HUES48 (cell line): Measurements from ENCODE around the gene SPAG6.

Source experiments
- H3K27ac ChIP-seq: one replicate; pipeline ENCODE4 v1.7.0; 2013; ENCODE audit warnings: low read depth, low read length, inconsistent platforms
- H3K27me3 ChIP-seq: 2 replicates; pipeline ENCODE4 v1.6.1; 2013; ENCODE audit warnings: mild to moderate bottlenecking, low read length; ENCODE audit not compliant: control insufficient read depth, insufficient read depth
- H3K36me3 ChIP-seq: 2 replicates; pipeline ENCODE4 v1.6.1; 2013; ENCODE audit warnings: low read length; ENCODE audit not compliant: control insufficient read depth, insufficient read depth
- H3K4me1 ChIP-seq: 2 replicates; pipeline ENCODE4 v1.6.1; 2013; ENCODE audit warnings: mild to moderate bottlenecking, low read length; ENCODE audit not compliant: control insufficient read depth, insufficient read depth
- H3K4me3 ChIP-seq: 2 replicates; pipeline ENCODE4 v1.5.1; 2013; ENCODE audit warnings: mild to moderate bottlenecking, low read depth, low read length
- H3K9ac ChIP-seq: 2 replicates; pipeline ENCODE4 v1.6.1; 2013; ENCODE audit warnings: mild to moderate bottlenecking, low read depth, low read length, moderate library complexity
- H3K9me3 ChIP-seq: 2 replicates; pipeline ENCODE4 v1.6.1; 2013; ENCODE audit warnings: low read length; ENCODE audit not compliant: control insufficient read depth, insufficient read depth

SPAG6 gene

GRCh38 chr10:22436893-22437619 is 91.8 kb downstream of the SPAG6 start:
- Histone ChIP-seq H3K9ac (peak overlapping the region; percentile 59), H3K27ac (peak overlapping the region; percentile 45)

GRCh38 chr10:22437620-22438588 is 92.6 kb downstream of the SPAG6 start:
- H3K27ac ChIP-seq, result no peak overlapping the region
- no peaks in the 10 kb centered on the region for H3K9me3 ChIP-seq
- no peaks in the 10 kb centered on the region for H3K36me3 ChIP-seq
- H3K4me1 ChIP-seq, result peaks cover 25% of the 10 kb centered on the region
- peaks cover 85% of the 10 kb centered on the region for H3K27me3 ChIP-seq
- H3K4me3 ChIP-seq, result peak overlapping the region; percentile 68
- H3K9ac ChIP-seq, result 0 out of 2 replicates have a peak overlapping the region, but pooled peaks have one; percentile 59

More at GRCh38 chr10:22436893-22437619, 91.8 kb downstream of the SPAG6 start:
- Histone ChIP-seq H3K9me3 (no peaks in the 10 kb centered on the region), H3K4me3 (peak overlapping the region; percentile 68), H3K4me1 (peaks cover 25% of the 10 kb centered on the region), H3K27me3 (peaks cover 77% of the 10 kb centered on the region), H3K36me3 (no peaks in the 10 kb centered on the region)

- H3K9me3 ChIP-seq, result no peaks in the 10 kb centered on the region
- no peak overlapping the region for H3K9ac ChIP-seq
- H3K4me3 ChIP-seq, result no peak overlapping the region
- H3K27me3 ChIP-seq, result peaks cover 87% of the 10 kb centered on the region
- no peaks in the 10 kb centered on the region for H3K36me3 ChIP-seq
- H3K27ac ChIP-seq, result no peak overlapping the region
- H3K4me1 ChIP-seq, result peaks cover 25% of the 10 kb centered on the region
Measured at GRCh38 chr10:22438711-22439110, 93.4 kb downstream of the SPAG6 start.

GRCh38 chr10:22442063-22442462 is 96.8 kb downstream of the SPAG6 start:
- Histone ChIP-seq H3K27ac (no peak overlapping the region), H3K27me3 (peaks cover 69% of the 10 kb centered on the region), H3K9ac (no peak overlapping the region), H3K36me3 (no peaks in the 10 kb centered on the region), H3K9me3 (no peaks in the 10 kb centered on the region), H3K4me3 (no peak overlapping the region), H3K4me1 (peaks cover 17% of the 10 kb centered on the region)

GRCh38 chr10:22442468-22442867 is 97.2 kb downstream of the SPAG6 start:
- H3K4me3 ChIP-seq, result no peak overlapping the region
- H3K4me1 ChIP-seq, result peaks cover 17% of the 10 kb centered on the region
- peaks cover 65% of the 10 kb centered on the region for H3K27me3 ChIP-seq

GRCh38 chr10:22443175-22443901 is 98.0 kb downstream of the SPAG6 start:
- Histone ChIP-seq H3K4me3 (no peak overlapping the region), H3K27ac (no peak overlapping the region), H3K4me1 (peaks cover 11% of the 10 kb centered on the region)

More at GRCh38 chr10:22442468-22442867, 97.2 kb downstream of the SPAG6 start:
- Histone ChIP-seq H3K36me3 (no peaks in the 10 kb centered on the region), H3K27ac (no peak overlapping the region), H3K9ac (no peak overlapping the region), H3K9me3 (no peaks in the 10 kb centered on the region)

GRCh38 chr10:22444219-22444788 is 99.0 kb downstream of the SPAG6 start:
- no peaks in the 10 kb centered on the region for H3K36me3 ChIP-seq
- peaks cover 47% of the 10 kb centered on the region for H3K27me3 ChIP-seq
- no peak overlapping the region for H3K4me3 ChIP-seq
- no peak overlapping the region for H3K9ac ChIP-seq
- no peaks in the 10 kb centered on the region for H3K9me3 ChIP-seq
- peaks cover 7% of the 10 kb centered on the region for H3K4me1 ChIP-seq
- no peak overlapping the region for H3K27ac ChIP-seq

More at GRCh38 chr10:22443175-22443901, 98.0 kb downstream of the SPAG6 start:
- no peaks in the 10 kb centered on the region for H3K9me3 ChIP-seq
- H3K27me3 ChIP-seq, result peaks cover 57% of the 10 kb centered on the region
- no peaks in the 10 kb centered on the region for H3K36me3 ChIP-seq
- no peak overlapping the region for H3K9ac ChIP-seq

- Histone ChIP-seq H3K27me3 (peaks cover 35% of the 10 kb centered on the region), H3K4me3 (no peak overlapping the region), H3K9ac (no peak overlapping the region), H3K36me3 (no peaks in the 10 kb centered on the region), H3K9me3 (no peaks in the 10 kb centered on the region), H3K27ac (no peak overlapping the region), H3K4me1 (no peaks in the 10 kb centered on the region; the same call in 1 of the 2 replicates)
Measured at GRCh38 chr10:22445495-22445894, 100.2 kb downstream of the SPAG6 start.

- Histone ChIP-seq H3K4me1 (no peaks in the 10 kb centered on the region), H3K4me3 (no peak overlapping the region), H3K9ac (no peak overlapping the region), H3K27ac (no peak overlapping the region), H3K9me3 (no peaks in the 10 kb centered on the region), H3K36me3 (no peaks in the 10 kb centered on the region), H3K27me3 (peaks cover 19% of the 10 kb centered on the region)
Measured at GRCh38 chr10:22447068-22447467, 101.8 kb downstream of the SPAG6 start.

- Histone ChIP-seq H3K36me3 (no peaks in the 10 kb centered on the region), H3K4me3 (no peak overlapping the region), H3K27ac (no peak overlapping the region), H3K27me3 (no peaks in the 10 kb centered on the region), H3K9ac (no peak overlapping the region), H3K4me1 (no peaks in the 10 kb centered on the region), H3K9me3 (no peaks in the 10 kb centered on the region)
Measured at GRCh38 chr10:22451346-22451745, 106.0 kb downstream of the SPAG6 start.
